Adrenal gland (tissue), 5 donors: Measurements from ENCODE around the gene ANKRD13A.

Experiments used
- POLR2A ChIP-seq, 2 donors: fragments of 450-650 bp; IDR thresholded peaks; one replicate each; pipeline ENCODE4 v1.6.1; 2017; ENCODE audit warnings: antibody characterized with exemption in 2 of 2, mild to moderate bottlenecking in 2 of 2, moderate library complexity in 1 of 2
- TF ChIP-seq, protein P1 (sequence below), 6 experiments: fragments of 450-650 bp in 4 of 6; fragments of 200-600 bp in 2 of 6; sonication (generic) in 1 of 6; IDR thresholded peaks; 1 replicate in 5 of 6; 2 replicates in 1 of 6; pipeline versions ENCODE4 v1.5.1 to v1.8.0; 2016 to 2021; ENCODE audit warnings: antibody characterized with exemption in 6 of 6, mild to moderate bottlenecking in 2 of 6, moderate library complexity in 1 of 6
- donor health status: DM: no; HTN: no; CAD: no.

DNA sequence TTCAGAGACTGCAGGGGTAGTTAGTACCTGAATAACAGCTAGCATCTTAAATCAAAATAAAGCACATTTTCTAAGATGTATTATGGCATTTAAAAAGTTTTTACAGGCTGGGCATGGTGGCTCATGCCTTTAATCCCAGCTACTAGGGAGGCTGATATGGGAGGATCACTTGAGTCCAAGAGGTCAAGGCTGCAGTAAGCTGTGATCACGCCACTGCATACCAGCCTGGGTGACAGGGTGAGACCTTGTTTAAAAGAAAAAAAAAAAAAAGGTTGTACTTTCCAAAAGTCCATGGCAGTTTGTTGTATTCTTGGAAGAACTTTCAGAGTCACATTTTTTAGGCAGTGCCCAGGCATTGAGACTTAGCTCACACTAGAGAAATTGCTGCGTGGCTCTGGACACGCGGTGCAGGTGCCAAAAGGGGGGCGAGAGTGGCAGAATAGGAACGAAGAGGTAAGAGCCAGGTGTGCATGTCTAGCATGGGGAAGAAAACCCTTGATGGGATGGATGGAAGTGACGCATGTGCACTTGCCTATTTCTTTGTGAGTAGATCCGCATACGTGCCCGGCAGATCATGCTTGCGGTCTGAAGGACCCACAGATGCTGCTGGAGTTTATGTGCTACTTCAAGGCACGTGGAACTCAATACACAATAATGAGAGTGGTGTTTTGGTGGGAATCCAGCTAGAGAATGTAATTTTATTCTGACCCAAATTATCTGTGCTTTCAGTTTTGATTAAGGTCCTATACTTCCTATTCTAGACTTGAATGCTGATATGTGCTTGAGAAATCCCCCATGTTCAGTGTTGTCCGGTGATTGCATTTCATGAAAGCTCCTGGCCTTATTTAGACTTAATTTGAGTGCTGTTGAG is 11.9 kb downstream of the ANKRD13A start:
- no peak for TF ChIP-seq POLR2A (IDR thresholded peaks at IDR 0.05)
- TF ChIP-seq, protein P1, sequence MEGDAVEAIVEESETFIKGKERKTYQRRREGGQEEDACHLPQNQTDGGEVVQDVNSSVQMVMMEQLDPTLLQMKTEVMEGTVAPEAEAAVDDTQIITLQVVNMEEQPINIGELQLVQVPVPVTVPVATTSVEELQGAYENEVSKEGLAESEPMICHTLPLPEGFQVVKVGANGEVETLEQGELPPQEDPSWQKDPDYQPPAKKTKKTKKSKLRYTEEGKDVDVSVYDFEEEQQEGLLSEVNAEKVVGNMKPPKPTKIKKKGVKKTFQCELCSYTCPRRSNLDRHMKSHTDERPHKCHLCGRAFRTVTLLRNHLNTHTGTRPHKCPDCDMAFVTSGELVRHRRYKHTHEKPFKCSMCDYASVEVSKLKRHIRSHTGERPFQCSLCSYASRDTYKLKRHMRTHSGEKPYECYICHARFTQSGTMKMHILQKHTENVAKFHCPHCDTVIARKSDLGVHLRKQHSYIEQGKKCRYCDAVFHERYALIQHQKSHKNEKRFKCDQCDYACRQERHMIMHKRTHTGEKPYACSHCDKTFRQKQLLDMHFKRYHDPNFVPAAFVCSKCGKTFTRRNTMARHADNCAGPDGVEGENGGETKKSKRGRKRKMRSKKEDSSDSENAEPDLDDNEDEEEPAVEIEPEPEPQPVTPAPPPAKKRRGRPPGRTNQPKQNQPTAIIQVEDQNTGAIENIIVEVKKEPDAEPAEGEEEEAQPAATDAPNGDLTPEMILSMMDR (IDR thresholded peaks at IDR 0.05), result no peak
